OCI-M2 (cell line): ENCODE results near the gene TIMP4.

Experiments used
- DNase-seq: peaks from one replicate; lab custom pipeline; 2025; ENCODE audit not compliant: unreplicated experiment; lab: John Stamatoyannopoulos, UW

TIMP4 gene

GRCh38 chr3:12148183-12148940 is 10.3 kb downstream of the TIMP4 start:
- no peak for DNase-seq

- no peak for DNase-seq
Measured at GRCh38 chr3:12147049-12147780, 11.5 kb downstream of the TIMP4 start.

- no peak for DNase-seq
Measured at GRCh38 chr3:12143949-12144504, 14.7 kb downstream of the TIMP4 start.

DNA sequence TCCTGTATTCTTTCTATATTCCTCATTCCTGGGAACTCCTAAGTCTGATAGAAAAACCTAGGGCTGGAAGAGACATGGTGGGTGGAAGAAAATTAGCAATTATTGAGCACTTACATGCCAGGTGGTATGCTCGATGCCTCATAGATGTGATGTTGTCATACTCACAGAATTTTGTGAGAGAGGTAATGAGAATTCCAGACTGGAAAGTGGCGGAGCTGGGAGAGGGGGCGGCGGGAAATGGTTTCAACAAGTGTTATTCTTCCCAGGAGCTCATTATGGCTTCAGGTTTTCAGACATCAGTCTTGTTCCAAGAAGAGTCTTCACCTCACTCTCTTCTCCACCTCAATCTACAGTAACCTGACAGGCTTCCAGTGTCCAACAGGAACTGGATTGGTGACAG is 16.2 kb downstream of the TIMP4 start:
- no peak for DNase-seq

GRCh38 chr3:12141350-12141749 is 17.4 kb downstream of the TIMP4 start:
- no peak for DNase-seq

DNA sequence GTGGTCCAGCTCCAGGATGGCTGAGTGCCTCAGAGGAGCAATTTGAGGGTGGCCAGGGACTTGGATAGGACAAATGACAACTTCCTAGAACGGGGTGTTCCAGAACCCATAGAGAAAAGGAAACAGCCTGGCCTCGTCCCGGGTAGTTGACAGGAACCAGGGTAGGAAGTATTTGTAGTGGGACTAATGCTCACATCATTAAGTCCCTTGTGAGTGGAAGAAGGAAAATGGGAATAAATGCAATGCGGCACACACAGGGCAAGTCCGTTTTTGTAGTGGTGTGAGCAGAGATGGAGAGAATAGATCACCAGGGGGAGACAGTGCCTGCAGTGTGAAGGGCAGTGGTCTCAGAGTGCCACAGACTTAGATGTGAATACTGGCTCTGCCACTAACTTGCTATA is 19.6 kb downstream of the TIMP4 start:
- DNase-seq: no peak

DNA sequence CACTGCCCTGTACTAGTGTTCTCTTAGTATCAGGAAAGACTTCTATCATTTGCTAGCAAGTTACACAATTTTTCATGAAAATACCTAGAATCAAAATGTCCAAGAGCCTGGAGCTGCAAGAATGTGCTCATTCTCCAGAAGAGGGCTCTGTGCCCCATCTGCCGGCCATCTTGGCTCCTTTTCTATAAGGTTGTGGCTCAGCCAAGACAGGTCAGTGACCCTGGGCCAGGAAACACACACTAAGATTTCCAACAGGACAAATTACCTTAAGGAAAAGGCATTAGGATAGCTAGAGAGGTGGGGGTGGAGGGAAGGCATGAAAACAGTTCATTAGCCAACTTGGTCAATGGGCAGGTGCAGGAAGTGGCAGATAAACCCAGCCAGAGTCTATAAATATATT is 20.7 kb downstream of the TIMP4 start:
- DNase-seq: no peak

- no peak for DNase-seq
Measured at GRCh38 chr3:12136371-12136770, 22.3 kb downstream of the TIMP4 start.

DNA sequence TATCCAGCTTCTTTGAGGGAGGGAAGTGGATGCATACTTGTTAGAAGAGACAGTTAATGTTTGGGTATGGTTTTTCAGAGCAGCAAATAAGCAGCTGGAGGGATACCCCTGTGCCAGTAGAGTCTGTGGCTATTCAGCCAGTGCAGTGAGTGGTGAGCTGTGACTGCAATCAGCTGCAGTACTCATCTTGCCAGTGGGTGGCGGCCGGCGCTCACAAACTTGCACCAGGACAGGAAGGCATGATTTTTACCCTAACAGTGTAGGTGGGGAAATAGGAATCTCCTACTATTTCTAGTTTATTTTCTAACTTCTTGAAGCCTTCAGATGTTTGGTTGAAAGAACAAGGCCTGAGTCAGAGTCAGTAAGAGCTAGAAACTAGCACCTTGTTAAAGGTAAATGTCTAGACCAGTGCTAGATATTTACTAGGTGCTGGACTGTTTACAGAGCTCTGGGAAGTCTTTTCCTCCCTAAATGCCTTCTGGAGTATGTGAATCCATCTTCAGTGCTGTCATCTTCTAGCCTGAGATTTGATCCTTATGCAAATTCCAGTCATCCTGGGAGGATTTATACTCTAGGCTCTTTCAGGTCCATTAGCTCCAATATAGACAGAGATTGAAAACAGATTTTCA is 23.6 kb downstream of the TIMP4 start:
- no peak for DNase-seq

DNA sequence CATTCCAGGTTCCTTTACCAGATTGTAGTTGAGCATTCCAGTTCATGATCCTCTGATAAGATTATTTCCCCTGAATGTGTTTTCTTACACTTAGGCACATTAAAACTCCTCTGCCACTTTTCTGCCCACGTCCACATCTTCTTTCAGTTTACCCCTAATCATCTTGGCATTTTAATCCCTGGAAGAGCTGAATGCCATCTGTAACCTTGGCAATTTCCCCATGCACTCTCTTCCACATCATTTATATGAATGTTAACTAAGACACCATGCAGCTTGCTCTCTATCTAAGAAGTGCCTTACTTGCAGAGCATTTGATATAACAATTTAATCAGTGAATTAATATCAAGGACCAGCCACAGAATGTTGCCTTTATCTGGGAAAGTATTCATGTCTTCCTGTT is 25.8 kb downstream of the TIMP4 start:
- DNase-seq: no peak

- DNase-seq: no peak
Measured at GRCh38 chr3:12131351-12132090, 27.2 kb downstream of the TIMP4 start.

DNA sequence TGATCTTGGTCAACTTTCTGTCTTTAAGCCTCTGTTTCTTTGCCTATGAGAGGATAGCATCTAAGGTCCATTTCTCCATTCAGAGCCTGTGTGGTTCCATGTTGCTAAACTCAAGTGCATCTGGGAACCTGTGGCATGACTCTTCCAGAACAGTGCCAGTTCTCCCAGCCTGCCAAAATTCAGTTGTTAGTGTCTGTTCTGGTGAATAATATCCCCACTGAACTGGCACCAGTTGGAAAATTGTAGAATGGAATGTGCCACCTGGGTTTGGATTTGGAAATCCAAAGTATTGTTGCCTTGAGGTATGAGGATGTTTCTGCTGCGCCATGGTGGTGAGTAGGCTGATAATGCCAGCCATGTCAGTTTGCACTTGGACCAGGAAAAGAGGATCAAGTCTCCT is 31.3 kb downstream of the TIMP4 start:
- DNase-seq: no peak

GRCh38 chr3:12125772-12126171 is 32.9 kb downstream of the TIMP4 start:
- DNase-seq: no peak

DNA sequence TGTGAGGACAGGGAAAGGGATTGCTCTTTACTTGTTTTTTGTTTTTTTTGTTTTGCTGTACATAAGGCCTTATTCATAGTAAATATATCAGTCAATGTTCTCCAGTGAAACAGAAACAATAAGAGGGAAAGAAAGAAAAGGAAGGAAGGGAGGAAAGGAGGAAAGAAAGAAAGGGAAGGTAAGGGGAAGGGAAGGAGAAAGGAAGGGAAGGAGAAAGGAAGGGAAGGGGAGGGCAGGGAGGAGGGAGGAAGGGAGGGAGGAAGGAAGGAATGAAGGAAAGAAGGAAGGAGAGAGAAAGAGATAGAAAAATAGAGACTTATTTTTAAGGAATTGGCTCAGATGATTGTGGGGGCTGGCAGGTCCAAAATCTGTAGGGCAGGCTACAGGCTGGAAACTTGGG is 37.2 kb downstream of the TIMP4 start:
- no peak for DNase-seq

GRCh38 chr3:12120374-12121140 is 38.2 kb downstream of the TIMP4 start:
- no peak for DNase-seq

DNA sequence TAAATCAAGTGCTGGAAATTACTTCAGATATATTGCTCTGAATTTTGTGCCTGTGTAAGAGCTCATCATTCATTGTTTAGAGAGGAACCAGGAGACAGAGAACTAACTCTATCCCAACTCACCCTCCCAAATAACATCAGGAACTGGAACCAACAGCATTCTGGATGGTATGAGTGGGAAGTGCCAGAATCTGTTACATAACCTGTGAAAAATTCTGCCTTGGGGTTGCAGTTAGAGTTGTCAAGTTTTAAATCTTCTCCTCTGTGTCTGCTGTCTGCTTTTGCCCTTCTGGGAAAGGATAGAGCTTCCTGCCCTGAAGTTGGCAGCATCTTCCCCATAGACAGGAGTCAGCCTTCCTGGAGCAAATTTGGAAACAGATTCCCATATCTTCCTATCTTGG is 41.2 kb downstream of the TIMP4 start:
- DNase-seq: no peak

- no peak for DNase-seq
Measured at GRCh38 chr3:12116870-12117269, 41.8 kb downstream of the TIMP4 start.

DNA sequence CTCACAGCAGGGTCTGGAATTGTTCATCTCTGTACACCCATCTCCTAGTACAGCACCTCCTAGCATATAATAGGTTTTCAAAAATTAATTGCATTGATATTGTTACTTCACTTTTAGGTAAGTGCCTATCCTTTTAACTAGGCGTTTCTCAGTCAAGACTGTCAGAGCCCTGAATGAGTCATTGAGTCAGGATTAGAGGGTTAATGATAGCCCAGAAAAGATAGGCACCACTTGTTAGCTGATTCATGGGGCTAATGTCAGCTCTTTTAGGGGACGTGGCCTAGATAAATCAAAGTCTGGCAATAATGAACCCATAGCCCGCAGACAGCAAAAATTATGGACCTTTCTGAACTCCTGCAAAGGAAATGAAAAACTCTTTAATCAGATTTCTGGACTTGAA is 42.9 kb downstream of the TIMP4 start:
- no peak for DNase-seq

GRCh38 chr3:12115104-12115503 is 43.6 kb downstream of the TIMP4 start:
- DNase-seq: no peak

DNA sequence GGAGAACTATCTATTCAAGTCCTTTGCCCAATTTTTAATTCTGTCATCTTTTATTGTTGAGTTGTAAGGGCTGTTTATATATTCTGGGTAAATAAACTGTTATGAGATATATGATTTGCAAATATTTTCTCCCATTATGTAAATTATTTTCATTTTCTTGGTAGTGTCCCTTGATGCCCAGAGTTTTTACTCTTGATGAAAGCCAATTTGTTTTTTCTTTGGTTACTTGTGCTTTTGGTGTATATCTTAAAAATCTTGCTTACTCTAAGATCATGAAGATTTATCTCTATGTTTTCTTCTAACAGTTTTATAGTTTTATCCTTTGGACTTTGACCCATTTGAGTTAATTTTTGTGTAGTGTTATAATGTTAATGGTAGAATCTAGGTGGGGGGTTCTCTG is 44.5 kb downstream of the TIMP4 start:
- no peak for DNase-seq
